ENCODE results near the gene RERE.

GRCh38 chr1:8600336-8600735 is 217.1 kb downstream of the RERE start:
- no peak for TF ChIP-seq CTCF (IDR thresholded peaks at IDR 0.05; ENCODE audit: insufficient read depth, low read depth, low read length)
- no peak for TF ChIP-seq EZH2 (IDR thresholded peaks at IDR 0.05; ENCODE audit: insufficient read depth, low read length)
